ENCODE data around the gene THOC6. TPM values are rescaled to one million over a fixed set of nuclear protein-coding genes. Genes with fewer than 3 reads are reported as not detected.

Gene THOC6
- total and polyA plus RNA-seq, 9 of the 15 experiments (the other 6 are each of a cell fraction or from before 2014, with no cell fraction given): 2.5 to 65.4 (median 42.3) TPM

GRCh38 chr16:3017794-3018506, 5.9 kb upstream of the THOC6 start, which contains the start of gene CLDN6 (continued):
- TF ChIP-seq ZNF431 (CRISPR knock-in tag; IDR thresholded peaks at IDR 0.05): no peak
- no peak for TF ChIP-seq MTF1 (CRISPR knock-in tag; IDR thresholded peaks at IDR 0.05; ENCODE audit: borderline replicate concordance)
- TF ChIP-seq BCOR (IDR thresholded peaks at IDR 0.05): no peak
- no peak for TF ChIP-seq PCBP2 (IDR thresholded peaks at IDR 0.05; ENCODE audit: low read depth, low read length, poor library complexity, severe bottlenecking)
- TF ChIP-seq MNT (conservative IDR thresholded peaks at IDR 0.05): no peak
- 0 out of 2 replicates have a peak, but pooled peaks have one; percentile 6 for TF ChIP-seq NCOR1 (IDR thresholded peaks at IDR 0.05)
- TF ChIP-seq ZNF174 (CRISPR knock-in tag; IDR thresholded peaks at IDR 0.05): no peak
- TF ChIP-seq CREM (IDR thresholded peaks at IDR 0.05; ENCODE audit: low read depth): peak; percentile 62; the same call in 1 of the 2 replicates
- TF ChIP-seq ZNF764 (CRISPR knock-in tag; IDR thresholded peaks at IDR 0.05; ENCODE audit: low read depth): no peak
- TF ChIP-seq XRCC5 (IDR thresholded peaks at IDR 0.05; ENCODE audit: low read depth, low read length): no peak
- no peak for TF ChIP-seq ZNF766 (CRISPR knock-in tag; conservative IDR thresholded peaks at IDR 0.05)
- no peak for TF ChIP-seq U2AF1 (optimal IDR thresholded peaks at IDR 0.05; ENCODE audit: low read depth, low read length)
- TF ChIP-seq TSHZ1 (CRISPR knock-in tag; IDR thresholded peaks at IDR 0.05): no peak
- TF ChIP-seq NBN (IDR thresholded peaks at IDR 0.05; ENCODE audit: low read depth): no peak
- no peak for TF ChIP-seq ZFP1 (CRISPR knock-in tag; IDR thresholded peaks at IDR 0.05)
- no peak for TF ChIP-seq HBP1 (CRISPR knock-in tag; IDR thresholded peaks at IDR 0.05)
- no peak for TF ChIP-seq PPARD (CRISPR knock-in tag; IDR thresholded peaks at IDR 0.05)
- TF ChIP-seq ADNP (tag; IDR thresholded peaks at IDR 0.05): no peak
- no peak for TF ChIP-seq ZNF280A (IDR thresholded peaks at IDR 0.05; ENCODE audit: low read depth, partially characterized antibody)
- TF ChIP-seq ZNF146 (CRISPR knock-in tag; IDR thresholded peaks at IDR 0.05; ENCODE audit: unreplicated experiment): no peak
- TF ChIP-seq NRF1 (conservative IDR thresholded peaks at IDR 0.05 in 1 of 2, IDR thresholded peaks at IDR 0.05 in 1 of 2): no peak

Measured in K562 (cell line).